HG02970 (cell line): Measurements from ENCODE around the gene TCP10L.
"Not testable (repeated sequence)": the region's sequence is repeated elsewhere in the genome, so short reads cannot be mapped to it uniquely, and the experiment has no call there.

ENCODE experiments used
- ATAC-seq: cut with Tn5 transposase; IDR thresholded peaks from one replicate; pipeline ENCODE4 v1.9.1; 2021; ENCODE audit warnings: mild to moderate bottlenecking, moderate library complexity, moderate number of reproducible peaks; ENCODE audit not compliant: unreplicated experiment, low FRiP score

The TCP10L gene

GRCh38 chr21:32559006-32559610 lies 26.2 kb downstream of the TCP10L start:
- ATAC-seq, result no peak

GRCh38 chr21:32558106-32558505 lies 27.2 kb downstream of the TCP10L start:
- no peak for ATAC-seq

GRCh38 chr21:32554832-32555638 lies 30.3 kb downstream of the TCP10L start:
- no peak for ATAC-seq

- ATAC-seq, result no peak
Observed at GRCh38 chr21:32549886-32550285, 35.4 kb downstream of the TCP10L start.

GRCh38 chr21:32549440-32549839 lies 35.9 kb downstream of the TCP10L start:
- ATAC-seq, result no peak

GRCh38 chr21:32548978-32549377 lies 36.3 kb downstream of the TCP10L start:
- no peak for ATAC-seq

GRCh38 chr21:32547018-32547417 lies 38.3 kb downstream of the TCP10L start:
- no peak for ATAC-seq

GRCh38 chr21:32545948-32546441 lies 39.3 kb downstream of the TCP10L start:
- ATAC-seq, result no peak

GRCh38 chr21:32544697-32545096 lies 40.6 kb downstream of the TCP10L start:
- no peak for ATAC-seq

- ATAC-seq, result no peak
Observed at GRCh38 chr21:32543975-32544374, 41.3 kb downstream of the TCP10L start.

- ATAC-seq, result not testable (repeated sequence)
Observed at GRCh38 chr21:32543056-32543455, 42.3 kb downstream of the TCP10L start.

- ATAC-seq, result no peak
Observed at GRCh38 chr21:32539378-32539777, 45.9 kb downstream of the TCP10L start.

GRCh38 chr21:32538147-32538792 lies 47.1 kb downstream of the TCP10L start:
- ATAC-seq, result no peak

- ATAC-seq, result no peak
Observed at GRCh38 chr21:32537569-32537881, 47.8 kb downstream of the TCP10L start.

- ATAC-seq, result no peak
Observed at GRCh38 chr21:32535612-32536011, 49.7 kb downstream of the TCP10L start.

- ATAC-seq, result no peak
Observed at GRCh38 chr21:32534113-32534512, 51.2 kb downstream of the TCP10L start.

- ATAC-seq, result no peak
Observed at GRCh38 chr21:32533611-32534010, 51.7 kb downstream of the TCP10L start.

- no peak for ATAC-seq
Observed at GRCh38 chr21:32533053-32533452, 52.3 kb downstream of the TCP10L start.

- no peak for ATAC-seq
Observed at GRCh38 chr21:32532636-32533035, 52.7 kb downstream of the TCP10L start.

GRCh38 chr21:32531561-32531960 lies 53.8 kb downstream of the TCP10L start:
- ATAC-seq, result not testable (repeated sequence)

GRCh38 chr21:32530809-32531208 lies 54.5 kb downstream of the TCP10L start:
- not testable (repeated sequence) for ATAC-seq
